Parathyroid adenoma (tissue), 2 donors: ENCODE measurements around the gene CBS.
"Not testable (repeated sequence)": the region's sequence is repeated elsewhere in the genome, so short reads cannot be mapped to it uniquely, and the experiment has no call there.

Source experiments
- H2AFZ ChIP-seq: fragments of 300-600 bp; sonication (generic); one replicate; pipeline ENCODE4 v1.7.0; 2017; ENCODE audit warnings: antibody characterized with exemption, mild to moderate bottlenecking
- H3K27ac ChIP-seq: fragments of 300-600 bp; sonication (generic); one replicate; pipeline ENCODE4 v1.7.0; 2017
- H3K27me3 ChIP-seq: fragments of 300-600 bp; sonication (generic); one replicate; pipeline ENCODE4 v1.7.0; 2017; ENCODE audit warnings: low read length; ENCODE audit not compliant: control insufficient read depth, insufficient read depth
- H3K36me3 ChIP-seq: fragments of 300-600 bp; sonication (generic); one replicate; pipeline ENCODE4 v1.7.0; 2017; ENCODE audit warnings: low read length; ENCODE audit not compliant: control insufficient read depth, insufficient read depth
- H3K4me1 ChIP-seq: fragments of 300-600 bp; sonication (generic); one replicate; pipeline ENCODE4 v1.7.0; 2017; ENCODE audit warnings: control low read depth
- H3K4me2 ChIP-seq: fragments of 300-600 bp; sonication (generic); one replicate; pipeline ENCODE4 v1.7.0; 2017; ENCODE audit warnings: low read length
- H3K4me3 ChIP-seq: fragments of 300-600 bp; sonication (generic); one replicate; pipeline ENCODE4 v1.7.0; 2017; ENCODE audit warnings: low read depth, low read length
- H3K79me2 ChIP-seq: fragments of 300-600 bp; sonication (generic); one replicate; pipeline ENCODE4 v1.7.0; 2017; ENCODE audit warnings: control low read depth
- H3K9ac ChIP-seq: fragments of 300-600 bp; sonication (generic); one replicate; pipeline ENCODE4 v1.7.0; 2017; ENCODE audit warnings: mild to moderate bottlenecking
- H3K9me3 ChIP-seq: fragments of 300-600 bp; sonication (generic); one replicate; pipeline ENCODE4 v1.7.0; 2017; ENCODE audit warnings: low read length; ENCODE audit not compliant: control insufficient read depth
- donor health status: primary hyperparathyroidism.

CBS gene

GRCh38 chr21:43066690-43067089 lies 8.9 kb downstream of the CBS start:
- H3K9ac ChIP-seq, H3K79me2 ChIP-seq, H3K27me3 ChIP-seq, H3K4me2 ChIP-seq, H2AFZ ChIP-seq, H3K9me3 ChIP-seq, H3K27ac ChIP-seq, H3K4me3 ChIP-seq, H3K4me1 ChIP-seq, H3K36me3 ChIP-seq: not testable (repeated sequence)

GRCh38 chr21:43065991-43066390 lies 9.6 kb downstream of the CBS start:
- not testable (repeated sequence) for H3K27ac ChIP-seq, H3K4me3 ChIP-seq, H2AFZ ChIP-seq, H3K4me1 ChIP-seq, H3K36me3 ChIP-seq, H3K9ac ChIP-seq, H3K9me3 ChIP-seq, H3K4me2 ChIP-seq, H3K79me2 ChIP-seq, H3K27me3 ChIP-seq

- H3K79me2 ChIP-seq, H3K4me3 ChIP-seq, H3K36me3 ChIP-seq, H3K9me3 ChIP-seq, H3K27me3 ChIP-seq, H3K4me1 ChIP-seq, H3K9ac ChIP-seq, H3K27ac ChIP-seq, H2AFZ ChIP-seq, H3K4me2 ChIP-seq: not testable (repeated sequence)
These were observed 11.2 kb downstream of the CBS start for GRCh38 chr21:43064265-43064917.

GRCh38 chr21:43062955-43063664 lies 12.5 kb downstream of the CBS start:
- not testable (repeated sequence) for H3K36me3 ChIP-seq

GRCh38 chr21:43053112-43053511 lies 22.5 kb downstream of the CBS start:
- H3K27ac ChIP-seq, H3K4me1 ChIP-seq, H2AFZ ChIP-seq, H3K9ac ChIP-seq, H3K27me3 ChIP-seq, H3K79me2 ChIP-seq, H3K36me3 ChIP-seq, H3K4me2 ChIP-seq, H3K9me3 ChIP-seq, H3K4me3 ChIP-seq: not testable (repeated sequence)

More at GRCh38 chr21:43062955-43063664, 12.5 kb downstream of the CBS start:
- H3K4me1 ChIP-seq, H2AFZ ChIP-seq, H3K4me2 ChIP-seq, H3K4me3 ChIP-seq, H3K27ac ChIP-seq, H3K27me3 ChIP-seq, H3K79me2 ChIP-seq, H3K9me3 ChIP-seq, H3K9ac ChIP-seq: not testable (repeated sequence)

- not testable (repeated sequence) for H3K9me3 ChIP-seq, H3K79me2 ChIP-seq, H3K4me3 ChIP-seq, H2AFZ ChIP-seq, H3K27ac ChIP-seq, H3K4me2 ChIP-seq, H3K27me3 ChIP-seq, H3K4me1 ChIP-seq, H3K9ac ChIP-seq, H3K36me3 ChIP-seq
These were observed 29.5 kb downstream of the CBS start for GRCh38 chr21:43045876-43046821.

- H3K27ac ChIP-seq, H3K79me2 ChIP-seq, H3K36me3 ChIP-seq, H2AFZ ChIP-seq, H3K9ac ChIP-seq, H3K4me1 ChIP-seq, H3K9me3 ChIP-seq, H3K4me3 ChIP-seq, H3K27me3 ChIP-seq, H3K4me2 ChIP-seq: not testable (repeated sequence)
These were observed 30.3 kb downstream of the CBS start for GRCh38 chr21:43045165-43045875.

- not testable (repeated sequence) for H3K4me1 ChIP-seq, H3K9ac ChIP-seq, H3K4me2 ChIP-seq, H3K9me3 ChIP-seq, H3K4me3 ChIP-seq, H3K27ac ChIP-seq, H3K79me2 ChIP-seq, H3K27me3 ChIP-seq, H2AFZ ChIP-seq, H3K36me3 ChIP-seq
These were observed 31.1 kb downstream of the CBS start for GRCh38 chr21:43044547-43044946.

- not testable (repeated sequence) for H3K27me3 ChIP-seq, H3K9me3 ChIP-seq, H3K27ac ChIP-seq, H3K4me2 ChIP-seq, H3K9ac ChIP-seq, H2AFZ ChIP-seq, H3K36me3 ChIP-seq, H3K4me3 ChIP-seq, H3K79me2 ChIP-seq, H3K4me1 ChIP-seq
These were observed 32.3 kb downstream of the CBS start for GRCh38 chr21:43043291-43043690.

GRCh38 chr21:43042169-43042568 lies 33.5 kb downstream of the CBS start:
- H3K4me1 ChIP-seq, H3K9me3 ChIP-seq, H3K4me2 ChIP-seq, H2AFZ ChIP-seq, H3K9ac ChIP-seq, H3K4me3 ChIP-seq, H3K27ac ChIP-seq, H3K27me3 ChIP-seq, H3K79me2 ChIP-seq, H3K36me3 ChIP-seq: not testable (repeated sequence)
